Body of pancreas (tissue), 4 donors: Measurements from ENCODE around the gene STRADA. TPM values are rescaled to one million over a fixed set of nuclear protein-coding genes. Genes with fewer than 3 reads are reported as not detected.
A peak's percentile ranks its signal among the peaks of the same experiment; 100 is the strongest.

Experiments used
- ATAC-seq: fragments of 150-250 bp; one replicate; pipeline ENCODE4 v1.9.1; 2016
- DNase-seq, 4 donors: peaks; one replicate each; pipeline ENCODE4 v3.0.0-alpha.2; 2019
- H3K27ac ChIP-seq, 4 donors: fragments of 200-600 bp; sonication (generic); 1 replicate in 3 of 4; 2 replicates in 1 of 4; pipeline versions ENCODE4 v1.5.1 to v1.6.1; 2016 to 2019; ENCODE audit warnings: mild to moderate bottlenecking in 1 of 4, mixed read lengths in 1 of 4, moderate library complexity in 1 of 4
- H3K27me3 ChIP-seq, 2 donors: fragments of 200-600 bp; sonication (generic); one replicate each; pipeline ENCODE4 v1.6.0; 2016; ENCODE audit warnings: mild to moderate bottlenecking in 1 of 2
- H3K36me3 ChIP-seq, 2 donors: fragments of 200-600 bp; sonication (generic); replicated peaks in 1 of 2; 2 replicates each; pipeline ENCODE4 v1.5.1; 2016; ENCODE audit warnings: low read depth in 2 of 2; ENCODE audit not compliant: insufficient read depth in 1 of 2
- H3K4me1 ChIP-seq: fragments of 200-600 bp; sonication (generic); one replicate; pipeline ENCODE4 v1.6.0; 2016
- H3K4me3 ChIP-seq, 2 donors: fragments of 200-600 bp; sonication (generic); 1 replicate in 1 of 2; 2 replicates in 1 of 2; pipeline ENCODE4 v1.5.1; 2016 to 2019
- H3K9me3 ChIP-seq, 3 donors: fragments of 200-600 bp; sonication (generic); 1 replicate in 2 of 3; 2 replicates in 1 of 3; pipeline ENCODE4 v1.5.1; 2016
- POLR2A ChIP-seq, 3 donors: fragments of 450-650 bp; IDR thresholded peaks; one replicate each; pipeline ENCODE4 v1.6.1; 2016; ENCODE audit warnings: antibody characterized with exemption in 3 of 3, mild to moderate bottlenecking in 2 of 3
- WGBS, 2 donors: methylation state at CpG; one replicate each; pipeline ENCODE4 v1.1.5; 2017; 5-methylcytosine and 5-hydroxymethylcytosine counted together
- intact Hi-C: fragments of 100-400 bp; cut with DNase I; formaldehyde crosslinking; loops from one replicate; pipeline ENCODE4 v1.15.1; 2023
- total RNA-seq, 2 donors: library from RNA; depleted of rRNA; stranded (reverse); fragments of >200 nt; gene quantifications; one replicate each; pipeline ENCODE4 v1.1.0, GENCODE V29; 2016
- TF ChIP-seq, protein P1 (sequence below), 7 experiments: fragments of 450-650 bp in 4 of 7; fragments of 200-600 bp in 3 of 7; sonication (generic) in 3 of 7; IDR thresholded peaks; one replicate each; pipeline ENCODE4 v1.5.1; 2016 to 2019; ENCODE audit warnings: antibody characterized with exemption in 7 of 7

Gene STRADA
- total RNA-seq, 2 donors from 2014 or later, result 25.4 to 26.7 TPM

DNA sequence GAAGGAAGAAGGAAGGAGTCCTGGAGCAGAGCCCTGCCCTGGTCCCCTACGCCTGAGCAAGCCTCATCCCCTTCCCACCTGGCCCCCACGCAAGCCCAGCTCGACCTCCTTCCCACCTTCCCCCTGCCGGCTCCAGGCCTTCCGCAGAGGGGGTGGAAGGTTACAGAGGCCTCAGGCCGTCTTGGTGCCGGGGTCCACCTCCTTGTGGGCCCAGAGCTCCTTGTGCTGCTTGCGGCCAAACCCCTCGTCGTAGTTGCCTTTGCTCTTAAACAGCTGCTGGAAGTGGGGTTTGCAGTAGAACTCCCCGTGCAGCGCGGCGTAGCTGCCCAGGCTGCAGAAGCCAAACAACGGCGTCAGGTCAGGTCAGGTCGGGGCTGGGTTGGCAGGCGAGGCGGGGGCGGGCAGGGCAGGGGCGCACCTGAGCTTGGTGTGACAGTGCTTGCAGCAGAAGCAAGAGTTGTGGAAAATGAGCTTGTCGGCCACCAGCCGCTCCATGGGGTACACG, 43.2 kb downstream of the STRADA start:
- peak in 1 of 4 donors; percentile 47 for DNase-seq
- Histone ChIP-seq H3K27ac (peak overlapping the region in 3 of 4 donors; percentile 43 to 70 (median 53)), H3K27me3 (no peaks in the 10 kb centered on the region), H3K9me3 (no peaks in the 10 kb centered on the region), H3K36me3 (peaks cover 0 to 3% of the 10 kb centered on the region in 2 donors), H3K4me3 (no peak overlapping the region), H3K4me1 (peaks cover 33% of the 10 kb centered on the region)
- TF ChIP-seq, protein P1, sequence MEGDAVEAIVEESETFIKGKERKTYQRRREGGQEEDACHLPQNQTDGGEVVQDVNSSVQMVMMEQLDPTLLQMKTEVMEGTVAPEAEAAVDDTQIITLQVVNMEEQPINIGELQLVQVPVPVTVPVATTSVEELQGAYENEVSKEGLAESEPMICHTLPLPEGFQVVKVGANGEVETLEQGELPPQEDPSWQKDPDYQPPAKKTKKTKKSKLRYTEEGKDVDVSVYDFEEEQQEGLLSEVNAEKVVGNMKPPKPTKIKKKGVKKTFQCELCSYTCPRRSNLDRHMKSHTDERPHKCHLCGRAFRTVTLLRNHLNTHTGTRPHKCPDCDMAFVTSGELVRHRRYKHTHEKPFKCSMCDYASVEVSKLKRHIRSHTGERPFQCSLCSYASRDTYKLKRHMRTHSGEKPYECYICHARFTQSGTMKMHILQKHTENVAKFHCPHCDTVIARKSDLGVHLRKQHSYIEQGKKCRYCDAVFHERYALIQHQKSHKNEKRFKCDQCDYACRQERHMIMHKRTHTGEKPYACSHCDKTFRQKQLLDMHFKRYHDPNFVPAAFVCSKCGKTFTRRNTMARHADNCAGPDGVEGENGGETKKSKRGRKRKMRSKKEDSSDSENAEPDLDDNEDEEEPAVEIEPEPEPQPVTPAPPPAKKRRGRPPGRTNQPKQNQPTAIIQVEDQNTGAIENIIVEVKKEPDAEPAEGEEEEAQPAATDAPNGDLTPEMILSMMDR (IDR thresholded peaks at IDR 0.05), result no peak
- TF ChIP-seq POLR2A (IDR thresholded peaks at IDR 0.05), result no peak
- ATAC-seq, result peak; percentile 2
- WGBS, 2 donors, result 46 to 63% methylated on average over 14 to 23 of the region's 24 CpGs
- intact Hi-C loops, result no loop called here

DNA sequence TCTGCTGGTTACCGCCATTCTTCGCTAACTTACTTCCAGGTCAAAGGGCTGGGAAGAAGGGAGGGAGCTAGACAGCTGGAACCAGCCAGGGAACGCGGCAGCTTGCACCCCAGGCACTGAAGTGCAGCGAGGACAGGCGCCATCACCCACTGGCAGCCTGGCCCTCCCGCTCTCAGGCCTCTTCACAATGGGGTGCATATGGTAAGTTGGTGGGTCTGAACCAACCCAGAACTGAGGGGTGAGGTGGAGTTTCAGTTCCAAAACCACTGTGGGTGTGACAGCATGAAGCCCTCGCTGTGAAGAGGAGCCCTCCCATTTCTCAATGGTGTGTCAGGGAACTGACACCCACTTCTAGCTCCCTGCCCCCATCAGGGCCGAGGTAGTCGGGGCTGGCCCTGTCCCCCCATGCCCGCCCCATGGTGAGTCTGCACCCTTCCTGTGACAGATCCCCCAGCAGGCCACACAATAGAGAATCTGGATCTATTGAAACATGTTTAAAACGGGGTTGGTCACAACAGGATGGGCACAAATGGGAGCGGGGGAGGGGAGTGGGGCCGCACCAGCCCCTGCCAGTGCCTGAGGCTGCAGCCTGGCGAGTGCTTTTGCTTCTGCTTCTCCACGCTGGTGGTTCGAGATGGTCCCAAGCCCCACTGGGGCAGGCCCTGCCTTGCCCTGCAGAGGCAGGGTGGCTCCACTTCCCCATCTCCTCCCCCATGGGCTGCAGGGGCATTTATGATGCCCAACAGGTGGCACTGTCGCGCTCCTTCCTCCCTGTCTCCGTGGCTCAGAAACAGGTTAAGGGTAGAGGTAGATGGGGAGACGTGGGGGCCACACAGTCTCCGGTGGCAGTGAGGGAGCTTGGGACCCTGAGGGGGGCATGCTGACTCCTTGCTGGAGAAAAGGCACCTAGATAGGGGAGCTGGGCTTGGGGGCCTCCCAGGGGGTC, 44.0 kb downstream of the STRADA start:
- DNase-seq (peak; percentile 65 to 76 (median 75)), ATAC-seq (peak; percentile 51)
- H3K36me3 ChIP-seq, result peaks cover 0 to 3% of the 10 kb centered on the region in 2 donors
- H3K27me3 ChIP-seq, result no peaks in the 10 kb centered on the region
- TF ChIP-seq POLR2A (IDR thresholded peaks at IDR 0.05), result no peak
- TF ChIP-seq, protein P1 (IDR thresholded peaks at IDR 0.05), result peak; percentile 47 to 74 (median 56)
- peak overlapping the region in 3 of 4 donors; percentile 43 to 70 (median 53) for H3K27ac ChIP-seq
- H3K9me3 ChIP-seq, result no peaks in the 10 kb centered on the region
- 66 to 70% methylated on average over 20 to 22 of the region's 22 CpGs for WGBS, 2 donors
- no peak overlapping the region for H3K4me3 ChIP-seq
- H3K4me1 ChIP-seq, result peaks cover 33% of the 10 kb centered on the region
- intact Hi-C loops, result no loop called here

DNA sequence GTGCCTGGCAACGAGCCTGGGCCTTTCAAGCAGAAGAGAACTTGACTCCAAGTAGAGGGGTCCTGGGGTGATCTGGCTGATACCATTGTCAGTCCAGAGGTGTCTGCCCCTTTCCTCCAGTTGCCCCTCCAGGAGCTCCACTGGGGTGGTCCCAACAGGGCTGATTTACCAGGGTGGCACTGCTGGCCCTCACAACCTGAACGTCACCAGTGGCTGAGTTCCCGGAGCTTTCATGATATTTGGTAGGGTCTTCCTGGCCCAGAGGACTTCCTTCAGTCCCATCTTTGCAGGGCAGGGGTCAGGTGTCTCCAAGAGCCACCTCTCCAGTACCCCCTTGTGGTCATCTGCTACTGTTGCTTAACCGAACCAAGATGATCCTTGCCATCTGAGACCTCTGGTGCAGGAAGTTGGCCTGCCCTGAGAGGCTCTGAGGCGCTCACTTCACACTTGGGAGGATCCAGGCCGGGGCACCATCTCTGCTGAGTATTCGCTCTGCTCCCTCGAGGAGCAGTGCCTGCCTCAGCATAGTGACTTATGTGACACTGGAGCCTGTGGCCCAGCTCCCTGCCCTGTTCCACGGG, 45.1 kb downstream of the STRADA start:
- no peak overlapping the region for H3K4me3 ChIP-seq
- peaks cover 0 to 9% of the 10 kb centered on the region in 2 donors for H3K36me3 ChIP-seq
- no peak for ATAC-seq

DNA sequence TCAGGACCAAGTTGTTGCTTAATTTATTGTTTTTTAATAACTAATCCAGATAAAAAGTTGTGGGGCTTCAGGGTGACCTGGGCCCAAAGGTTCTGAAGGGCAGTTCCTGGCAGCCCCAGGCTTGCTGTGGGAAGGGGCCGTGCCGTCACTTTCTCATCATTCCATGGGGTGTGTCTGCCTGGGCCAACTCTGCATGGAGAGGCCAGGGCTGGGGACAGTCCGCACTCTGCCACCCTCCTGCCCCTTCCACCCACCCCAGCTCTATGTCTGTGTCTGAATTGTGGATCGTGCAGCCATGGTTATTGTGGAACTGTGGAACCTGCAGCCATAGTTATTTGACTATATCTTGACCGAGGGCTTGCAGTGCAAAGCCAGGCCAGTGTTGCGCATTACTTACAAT, 45.7 kb downstream of the STRADA start:
- Histone ChIP-seq H3K27ac (no peak overlapping the region), H3K9me3 (no peaks in the 10 kb centered on the region), H3K4me3 (no peak overlapping the region), H3K4me1 (peaks cover 31% of the 10 kb centered on the region), H3K27me3 (no peaks in the 10 kb centered on the region), H3K36me3 (peaks cover 0 to 11% of the 10 kb centered on the region in 2 donors)
- TF ChIP-seq POLR2A (IDR thresholded peaks at IDR 0.05), result no peak
- TF ChIP-seq, protein P1 (IDR thresholded peaks at IDR 0.05), result no peak
- DNase-seq (no peak), ATAC-seq (no peak)
- intact Hi-C loops, result no loop called here
- 87% methylated on average over 6 of the region's 6 CpGs for WGBS, 2 donors

More for the DNA sequence above, 45.1 kb downstream of the STRADA start:
- TF ChIP-seq, protein P1 (IDR thresholded peaks at IDR 0.05), result peak in 3 of 7 experiments; percentile 31 to 34 (median 31)
- TF ChIP-seq POLR2A (IDR thresholded peaks at IDR 0.05), result peak in 1 of 3 donors; percentile 8
- Histone ChIP-seq H3K27ac (peak overlapping the region in 2 of 4 donors; percentile 2 to 24), H3K4me1 (peaks cover 33% of the 10 kb centered on the region), H3K27me3 (no peaks in the 10 kb centered on the region), H3K9me3 (no peaks in the 10 kb centered on the region)
- DNase-seq, result peak in 2 of 4 donors; percentile 31 to 40
- 62 to 65% methylated on average over 3 to 9 of the region's 9 CpGs for WGBS, 2 donors
- intact Hi-C loops, result no loop called here
